ENCODE measurements around the gene DSCAM.

The DSCAM gene

GRCh38 chr21:40379881-40380810, 466.8 kb downstream of the DSCAM start:
- H3K27ac Mint-ChIP-seq: no peak overlapping the region
- no peak for ATAC-seq

GRCh38 chr21:40377135-40377534, 469.8 kb downstream of the DSCAM start:
- no peak overlapping the region for H3K4me3 Mint-ChIP-seq
- DNase-seq (no peak), ATAC-seq (no peak)
- peaks cover 2% of the 10 kb centered on the region for H3K36me3 Mint-ChIP-seq (ENCODE audit: low read depth)
- H3K27me3 Mint-ChIP-seq: peaks cover 3% of the 10 kb centered on the region
- peaks cover 14% of the 10 kb centered on the region for H3K9me3 Mint-ChIP-seq
- H3K4me1 Mint-ChIP-seq: no peaks in the 10 kb centered on the region
- H3K27ac Mint-ChIP-seq: no peak overlapping the region

More at GRCh38 chr21:40379881-40380810, 466.8 kb downstream of the DSCAM start:
- Mint-ChIP-seq H3K9me3 (peaks cover 18% of the 10 kb centered on the region), H3K27me3 (peaks cover 6% of the 10 kb centered on the region), H3K36me3 (ENCODE audit: low read depth) (peaks cover 2% of the 10 kb centered on the region), H3K4me3 (no peak overlapping the region), H3K4me1 (no peaks in the 10 kb centered on the region)
- no peak for DNase-seq

GRCh38 chr21:40373761-40374160, 473.2 kb downstream of the DSCAM start:
- Mint-ChIP-seq H3K27ac (no peak overlapping the region), H3K9me3 (no peaks in the 10 kb centered on the region), H3K27me3 (no peaks in the 10 kb centered on the region), H3K4me1 (no peaks in the 10 kb centered on the region), H3K4me3 (no peak overlapping the region), H3K36me3 (ENCODE audit: low read depth) (no peaks in the 10 kb centered on the region)
- ATAC-seq (no peak), DNase-seq (no peak)

- H3K27ac Mint-ChIP-seq: no peak overlapping the region
- no peak overlapping the region for H3K4me3 Mint-ChIP-seq
- H3K4me1 Mint-ChIP-seq: no peaks in the 10 kb centered on the region
These were observed 474.5 kb downstream of the DSCAM start for GRCh38 chr21:40372506-40372905.

GRCh38 chr21:40371329-40371728, 475.6 kb downstream of the DSCAM start:
- Mint-ChIP-seq H3K4me1 (no peaks in the 10 kb centered on the region), H3K27ac (no peak overlapping the region), H3K36me3 (ENCODE audit: low read depth) (no peaks in the 10 kb centered on the region), H3K27me3 (no peaks in the 10 kb centered on the region), H3K9me3 (no peaks in the 10 kb centered on the region), H3K4me3 (no peak overlapping the region)
- ATAC-seq (no peak), DNase-seq (no peak)

More at GRCh38 chr21:40372506-40372905, 474.5 kb downstream of the DSCAM start:
- DNase-seq: no peak
- no peaks in the 10 kb centered on the region for H3K36me3 Mint-ChIP-seq (ENCODE audit: low read depth)
- H3K27me3 Mint-ChIP-seq: no peaks in the 10 kb centered on the region
- no peaks in the 10 kb centered on the region for H3K9me3 Mint-ChIP-seq
- ATAC-seq: no peak

GRCh38 chr21:40356644-40357043, 490.3 kb downstream of the DSCAM start:
- H3K9me3 Mint-ChIP-seq: peaks cover 4% of the 10 kb centered on the region
- no peak overlapping the region for H3K4me3 Mint-ChIP-seq
- ATAC-seq (no peak), DNase-seq (no peak)
- no peaks in the 10 kb centered on the region for H3K36me3 Mint-ChIP-seq (ENCODE audit: low read depth)
- no peaks in the 10 kb centered on the region for H3K27me3 Mint-ChIP-seq
- no peaks in the 10 kb centered on the region for H3K4me1 Mint-ChIP-seq
- no peak overlapping the region for H3K27ac Mint-ChIP-seq

- no peaks in the 10 kb centered on the region for H3K4me1 Mint-ChIP-seq
- ATAC-seq: no peak
- H3K27ac Mint-ChIP-seq: no peak overlapping the region
- H3K36me3 Mint-ChIP-seq (ENCODE audit: low read depth): no peaks in the 10 kb centered on the region
- H3K27me3 Mint-ChIP-seq: no peaks in the 10 kb centered on the region
- DNase-seq: no peak
- peaks cover 4% of the 10 kb centered on the region for H3K9me3 Mint-ChIP-seq
- H3K4me3 Mint-ChIP-seq: no peak overlapping the region
These were observed 491.9 kb downstream of the DSCAM start for GRCh38 chr21:40355076-40355475.

- Mint-ChIP-seq H3K27me3 (no peaks in the 10 kb centered on the region), H3K27ac (no peak overlapping the region), H3K4me1 (no peaks in the 10 kb centered on the region), H3K36me3 (ENCODE audit: low read depth) (no peaks in the 10 kb centered on the region), H3K9me3 (no peaks in the 10 kb centered on the region), H3K4me3 (no peak overlapping the region)
- ATAC-seq: no peak
- DNase-seq: no peak
These were observed 496.0 kb downstream of the DSCAM start for GRCh38 chr21:40351006-40351405.

- ATAC-seq: no peak
- no peaks in the 10 kb centered on the region for H3K36me3 Mint-ChIP-seq (ENCODE audit: low read depth)
- no peaks in the 10 kb centered on the region for H3K9me3 Mint-ChIP-seq
- H3K27me3 Mint-ChIP-seq: peaks cover 4% of the 10 kb centered on the region
- no peak for DNase-seq
- H3K4me3 Mint-ChIP-seq: no peak overlapping the region
- no peaks in the 10 kb centered on the region for H3K4me1 Mint-ChIP-seq
- no peak overlapping the region for H3K27ac Mint-ChIP-seq
These were observed 497.4 kb downstream of the DSCAM start for GRCh38 chr21:40349591-40349990.

- Mint-ChIP-seq H3K27ac (no peak overlapping the region), H3K36me3 (ENCODE audit: low read depth) (no peaks in the 10 kb centered on the region), H3K9me3 (no peaks in the 10 kb centered on the region), H3K27me3 (peaks cover 4% of the 10 kb centered on the region), H3K4me3 (no peak overlapping the region), H3K4me1 (no peaks in the 10 kb centered on the region)
- no peak for ATAC-seq
- DNase-seq: no peak
These were observed 501.1 kb downstream of the DSCAM start for GRCh38 chr21:40345711-40346321.

- peaks cover 4% of the 10 kb centered on the region for H3K27me3 Mint-ChIP-seq
- DNase-seq: no peak
- no peak overlapping the region for H3K27ac Mint-ChIP-seq
- no peak overlapping the region for H3K4me3 Mint-ChIP-seq
- ATAC-seq: no peak
- H3K4me1 Mint-ChIP-seq: no peaks in the 10 kb centered on the region
- H3K36me3 Mint-ChIP-seq (ENCODE audit: low read depth): no peaks in the 10 kb centered on the region
- no peaks in the 10 kb centered on the region for H3K9me3 Mint-ChIP-seq
These were observed 506.6 kb downstream of the DSCAM start for GRCh38 chr21:40340357-40340756.

GRCh38 chr21:40339050-40339449, 507.9 kb downstream of the DSCAM start:
- no peaks in the 10 kb centered on the region for H3K9me3 Mint-ChIP-seq
- ATAC-seq (no peak), DNase-seq (no peak)
- H3K27ac Mint-ChIP-seq: no peak overlapping the region
- no peaks in the 10 kb centered on the region for H3K27me3 Mint-ChIP-seq
- no peak overlapping the region for H3K4me3 Mint-ChIP-seq
- H3K36me3 Mint-ChIP-seq (ENCODE audit: low read depth): no peaks in the 10 kb centered on the region
- H3K4me1 Mint-ChIP-seq: no peaks in the 10 kb centered on the region

- ATAC-seq: no peak
- no peaks in the 10 kb centered on the region for H3K36me3 Mint-ChIP-seq (ENCODE audit: low read depth)
- H3K9me3 Mint-ChIP-seq: no peaks in the 10 kb centered on the region
- no peak for DNase-seq
- H3K4me1 Mint-ChIP-seq: no peaks in the 10 kb centered on the region
- no peak overlapping the region for H3K4me3 Mint-ChIP-seq
- no peak overlapping the region for H3K27ac Mint-ChIP-seq
- no peaks in the 10 kb centered on the region for H3K27me3 Mint-ChIP-seq
These were observed 509.0 kb downstream of the DSCAM start for GRCh38 chr21:40337981-40338380.

- Mint-ChIP-seq H3K9me3 (no peaks in the 10 kb centered on the region), H3K4me3 (no peak overlapping the region), H3K27ac (no peak overlapping the region), H3K4me1 (no peaks in the 10 kb centered on the region), H3K36me3 (ENCODE audit: low read depth) (no peaks in the 10 kb centered on the region), H3K27me3 (no peaks in the 10 kb centered on the region)
- ATAC-seq: no peak
- no peak for DNase-seq
These were observed 511.3 kb downstream of the DSCAM start for GRCh38 chr21:40335704-40336103.

- no peak overlapping the region for H3K27ac Mint-ChIP-seq
- no peaks in the 10 kb centered on the region for H3K9me3 Mint-ChIP-seq
- H3K4me3 Mint-ChIP-seq: no peak overlapping the region
- H3K27me3 Mint-ChIP-seq: no peaks in the 10 kb centered on the region
- H3K4me1 Mint-ChIP-seq: no peaks in the 10 kb centered on the region
- H3K36me3 Mint-ChIP-seq (ENCODE audit: low read depth): no peaks in the 10 kb centered on the region
- no peak for ATAC-seq
- no peak for DNase-seq
These were observed 512.8 kb downstream of the DSCAM start for GRCh38 chr21:40334159-40334558.

Data from activated naive CD8-positive, alpha-beta T cell treated with anti-CD3 and anti-CD28 coated beads, Interleukin-2, amount 50 U/mL, for 24 hours (primary cell).